WTC11 (cell line): ENCODE data around the gene NAAA. TPM values are rescaled to one million over a fixed set of nuclear protein-coding genes. Genes with fewer than 3 reads are reported as not detected.

Source experiments
- ATAC-seq: fragments of 200-7000 bp; cut with Tn5 transposase; 2 replicates; pipeline ENCODE4 v1.10.0; 2021; ENCODE audit warnings: mild to moderate bottlenecking, moderate library complexity
- CTCF ChIA-PET: fragments of 300-600 bp; sonication (Branson Sonifier 250); formaldehyde crosslinking; loops from one replicate; lab custom pipeline; 2021; ENCODE audit warnings: antibody characterized with exemption; lab: Charles Lee
- POLR2A ChIA-PET: fragments of 350-600 bp; sonication (Branson Sonifier 250); formaldehyde crosslinking; loops from one replicate; lab custom pipeline; 2021; ENCODE audit warnings: antibody characterized with exemption; lab: Charles Lee
- DNase-seq: peaks from one replicate; pipeline ENCODE4 v3.0.0; 2021; ENCODE audit warnings: low spot score
- H3K27ac Mint-ChIP-seq: 2 replicates; pipeline ENCODE4 v1.8.0; 2021; ENCODE audit warnings: mixed read lengths
- H3K27me3 Mint-ChIP-seq: 2 replicates; pipeline ENCODE4 v1.8.0; 2021; ENCODE audit warnings: low read depth, mild to moderate bottlenecking, moderate library complexity, mixed read lengths
- H3K36me3 Mint-ChIP-seq: 2 replicates; pipeline ENCODE4 v1.8.0; 2021; ENCODE audit warnings: mixed read lengths
- H3K4me1 Mint-ChIP-seq: 2 replicates; pipeline ENCODE4 v1.8.0; 2022; ENCODE audit warnings: mixed read lengths
- H3K4me3 Mint-ChIP-seq: 2 replicates; pipeline ENCODE4 v1.8.0; 2021; ENCODE audit warnings: mild to moderate bottlenecking, moderate library complexity, mixed read lengths
- H3K9me3 Mint-ChIP-seq: 2 replicates; pipeline ENCODE4 v1.8.0; 2021; ENCODE audit warnings: mixed read lengths
- ATF1 ChIP-seq: sonication (generic); formaldehyde crosslinking; IDR thresholded peaks from 2 replicates; pipeline ENCODE4 v1.8.1; 2023; ENCODE audit warnings: mild to moderate bottlenecking, moderate library complexity, missing genetic modification reagents
- ELF4 ChIP-seq: sonication (generic); formaldehyde crosslinking; IDR thresholded peaks from 2 replicates; pipeline ENCODE4 v1.8.1; 2022; ENCODE audit warnings: low read depth, mild to moderate bottlenecking, moderate library complexity, missing genetic modification reagents
- FOXJ3 ChIP-seq: sonication (generic); formaldehyde crosslinking; IDR thresholded peaks from 2 replicates; pipeline ENCODE4 v1.9.0; 2021; ENCODE audit warnings: missing genetic modification reagents, mild to moderate bottlenecking, borderline replicate concordance
- IRF2 ChIP-seq: sonication (generic); formaldehyde crosslinking; IDR thresholded peaks from 2 replicates; pipeline ENCODE4 v1.8.0; 2022; ENCODE audit warnings: low read depth, missing genetic modification reagents, borderline replicate concordance
- KAT7 ChIP-seq: sonication (generic); formaldehyde crosslinking; IDR thresholded peaks from 2 replicates; pipeline ENCODE4 v1.8.1; 2023; ENCODE audit warnings: missing genetic modification reagents, mild to moderate bottlenecking, borderline replicate concordance
- NR1H2 ChIP-seq: sonication (generic); formaldehyde crosslinking; IDR thresholded peaks from 2 replicates; pipeline ENCODE4 v1.9.0; 2021; ENCODE audit warnings: mild to moderate bottlenecking, moderate library complexity, missing genetic modification reagents
- SOX15 ChIP-seq: fragments of 250-450 bp; sonication (Bioruptor Pico); IDR thresholded peaks from 2 replicates; pipeline ENCODE4 v1.9.0; 2021; ENCODE audit warnings: mild to moderate bottlenecking
- TP53 ChIP-seq: sonication (generic); formaldehyde crosslinking; IDR thresholded peaks from 2 replicates; pipeline ENCODE4 v1.8.1; 2023; ENCODE audit warnings: mild to moderate bottlenecking, missing genetic modification reagents
- ZNF121 ChIP-seq: sonication (generic); formaldehyde crosslinking; IDR thresholded peaks from 2 replicates; pipeline ENCODE4 v1.8.0; 2023; ENCODE audit warnings: missing genetic modification reagents
- ZNF317 ChIP-seq: sonication (generic); formaldehyde crosslinking; IDR thresholded peaks from 2 replicates; pipeline ENCODE4 v1.8.1; 2023; ENCODE audit warnings: low read depth, mild to moderate bottlenecking, moderate library complexity, missing genetic modification reagents, borderline replicate concordance
- total RNA-seq: library from RNA; stranded (reverse); gene quantifications from 3 replicates; pipeline ENCODE4 v1.2.3, GENCODE V29; 2021
- TF ChIP-seq, protein P1 (sequence below): fragments of 250-450 bp; sonication (Bioruptor Pico); IDR thresholded peaks from 2 replicates; pipeline ENCODE4 v1.9.0; 2021; ENCODE audit warnings: mild to moderate bottlenecking, borderline replicate concordance
- TF ChIP-seq, protein P2 (sequence below): fragments of 200-600 bp; IDR thresholded peaks from 2 replicates; pipeline ENCODE4 v1.8.0; 2022; ENCODE audit warnings: antibody characterized with exemption
- TF ChIP-seq, protein P3 (sequence below): sonication (generic); formaldehyde crosslinking; IDR thresholded peaks from 2 replicates; pipeline ENCODE4 v1.8.1; 2023; ENCODE audit warnings: mild to moderate bottlenecking, missing genetic modification reagents, moderate library complexity
- TF ChIP-seq, protein P4 (sequence below): sonication (generic); formaldehyde crosslinking; IDR thresholded peaks from 2 replicates; pipeline ENCODE4 v1.8.0; 2022; ENCODE audit warnings: mild to moderate bottlenecking, missing genetic modification reagents
- TF ChIP-seq, protein P5 (sequence below): sonication (generic); formaldehyde crosslinking; IDR thresholded peaks from 2 replicates; pipeline ENCODE4 v1.8.0; 2022; ENCODE audit warnings: mild to moderate bottlenecking, missing genetic modification reagents
- TF ChIP-seq, protein P6 (sequence below): sonication (generic); formaldehyde crosslinking; IDR thresholded peaks from 2 replicates; pipeline ENCODE4 v1.8.1; 2022; ENCODE audit warnings: low read depth, missing genetic modification reagents, borderline replicate concordance

Gene NAAA
- total RNA-seq, 1 experiment from 2014 or later, result 7.1 TPM

DNA sequence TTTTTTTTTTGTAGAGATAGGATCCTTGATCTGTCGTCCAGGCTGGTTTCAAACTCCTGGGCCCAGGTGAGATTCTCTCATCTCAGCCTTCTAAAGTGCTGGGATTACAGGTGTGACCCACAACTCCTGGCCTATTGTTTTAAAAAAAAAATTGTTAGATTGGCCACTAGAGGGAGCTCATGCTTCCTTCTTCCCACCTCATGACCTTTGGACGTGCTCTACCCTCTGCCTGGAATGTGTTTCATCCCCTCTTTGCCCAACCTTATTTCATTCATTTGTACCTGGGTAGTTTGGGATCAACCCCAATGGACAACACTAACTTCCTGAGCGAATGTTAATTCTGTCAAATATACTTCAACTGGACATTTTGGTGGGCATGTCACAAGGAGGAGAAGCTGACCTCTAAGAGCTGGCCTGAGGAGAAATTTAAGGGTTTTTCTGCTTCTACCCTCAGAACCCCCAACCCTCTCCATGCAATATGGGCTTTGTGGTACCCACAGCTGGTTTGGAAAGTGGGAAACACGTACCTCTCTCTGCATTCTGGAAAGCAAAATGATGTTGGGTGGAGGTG is 45.0 kb downstream of the NAAA start:
- Mint-ChIP-seq H3K27me3 (peaks cover 3% of the 10 kb centered on the region), H3K27ac (no peak overlapping the region), H3K4me1 (no peaks in the 10 kb centered on the region), H3K4me3 (no peak overlapping the region), H3K9me3 (peaks cover 30% of the 10 kb centered on the region), H3K36me3 (peaks cover 16% of the 10 kb centered on the region)
- ATAC-seq (peak; percentile 85), DNase-seq (no peak)
- POLR2A ChIA-PET, result interaction anchor here (0.6 kb wide), 1 partner anchor 12 kb away, joined by 4 read pairs; no protein-coding TSS in a partner anchor
- CTCF ChIA-PET, result interaction anchor here (0.6 to 3.4 kb wide), 38 partner anchors 9 to 411 kb away, joined by 3 to 54 read pairs (median 5); partner anchors contain the start of genes CXCL11, NAAA and STBD1
- TF ChIP-seq, protein P1, sequence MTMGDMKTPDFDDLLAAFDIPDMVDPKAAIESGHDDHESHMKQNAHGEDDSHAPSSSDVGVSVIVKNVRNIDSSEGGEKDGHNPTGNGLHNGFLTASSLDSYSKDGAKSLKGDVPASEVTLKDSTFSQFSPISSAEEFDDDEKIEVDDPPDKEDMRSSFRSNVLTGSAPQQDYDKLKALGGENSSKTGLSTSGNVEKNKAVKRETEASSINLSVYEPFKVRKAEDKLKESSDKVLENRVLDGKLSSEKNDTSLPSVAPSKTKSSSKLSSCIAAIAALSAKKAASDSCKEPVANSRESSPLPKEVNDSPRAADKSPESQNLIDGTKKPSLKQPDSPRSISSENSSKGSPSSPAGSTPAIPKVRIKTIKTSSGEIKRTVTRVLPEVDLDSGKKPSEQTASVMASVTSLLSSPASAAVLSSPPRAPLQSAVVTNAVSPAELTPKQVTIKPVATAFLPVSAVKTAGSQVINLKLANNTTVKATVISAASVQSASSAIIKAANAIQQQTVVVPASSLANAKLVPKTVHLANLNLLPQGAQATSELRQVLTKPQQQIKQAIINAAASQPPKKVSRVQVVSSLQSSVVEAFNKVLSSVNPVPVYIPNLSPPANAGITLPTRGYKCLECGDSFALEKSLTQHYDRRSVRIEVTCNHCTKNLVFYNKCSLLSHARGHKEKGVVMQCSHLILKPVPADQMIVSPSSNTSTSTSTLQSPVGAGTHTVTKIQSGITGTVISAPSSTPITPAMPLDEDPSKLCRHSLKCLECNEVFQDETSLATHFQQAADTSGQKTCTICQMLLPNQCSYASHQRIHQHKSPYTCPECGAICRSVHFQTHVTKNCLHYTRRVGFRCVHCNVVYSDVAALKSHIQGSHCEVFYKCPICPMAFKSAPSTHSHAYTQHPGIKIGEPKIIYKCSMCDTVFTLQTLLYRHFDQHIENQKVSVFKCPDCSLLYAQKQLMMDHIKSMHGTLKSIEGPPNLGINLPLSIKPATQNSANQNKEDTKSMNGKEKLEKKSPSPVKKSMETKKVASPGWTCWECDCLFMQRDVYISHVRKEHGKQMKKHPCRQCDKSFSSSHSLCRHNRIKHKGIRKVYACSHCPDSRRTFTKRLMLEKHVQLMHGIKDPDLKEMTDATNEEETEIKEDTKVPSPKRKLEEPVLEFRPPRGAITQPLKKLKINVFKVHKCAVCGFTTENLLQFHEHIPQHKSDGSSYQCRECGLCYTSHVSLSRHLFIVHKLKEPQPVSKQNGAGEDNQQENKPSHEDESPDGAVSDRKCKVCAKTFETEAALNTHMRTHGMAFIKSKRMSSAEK (CRISPR knock-in tag), result no peak
- TF ChIP-seq, protein P2, sequence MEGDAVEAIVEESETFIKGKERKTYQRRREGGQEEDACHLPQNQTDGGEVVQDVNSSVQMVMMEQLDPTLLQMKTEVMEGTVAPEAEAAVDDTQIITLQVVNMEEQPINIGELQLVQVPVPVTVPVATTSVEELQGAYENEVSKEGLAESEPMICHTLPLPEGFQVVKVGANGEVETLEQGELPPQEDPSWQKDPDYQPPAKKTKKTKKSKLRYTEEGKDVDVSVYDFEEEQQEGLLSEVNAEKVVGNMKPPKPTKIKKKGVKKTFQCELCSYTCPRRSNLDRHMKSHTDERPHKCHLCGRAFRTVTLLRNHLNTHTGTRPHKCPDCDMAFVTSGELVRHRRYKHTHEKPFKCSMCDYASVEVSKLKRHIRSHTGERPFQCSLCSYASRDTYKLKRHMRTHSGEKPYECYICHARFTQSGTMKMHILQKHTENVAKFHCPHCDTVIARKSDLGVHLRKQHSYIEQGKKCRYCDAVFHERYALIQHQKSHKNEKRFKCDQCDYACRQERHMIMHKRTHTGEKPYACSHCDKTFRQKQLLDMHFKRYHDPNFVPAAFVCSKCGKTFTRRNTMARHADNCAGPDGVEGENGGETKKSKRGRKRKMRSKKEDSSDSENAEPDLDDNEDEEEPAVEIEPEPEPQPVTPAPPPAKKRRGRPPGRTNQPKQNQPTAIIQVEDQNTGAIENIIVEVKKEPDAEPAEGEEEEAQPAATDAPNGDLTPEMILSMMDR, result peak; percentile 73

DNA sequence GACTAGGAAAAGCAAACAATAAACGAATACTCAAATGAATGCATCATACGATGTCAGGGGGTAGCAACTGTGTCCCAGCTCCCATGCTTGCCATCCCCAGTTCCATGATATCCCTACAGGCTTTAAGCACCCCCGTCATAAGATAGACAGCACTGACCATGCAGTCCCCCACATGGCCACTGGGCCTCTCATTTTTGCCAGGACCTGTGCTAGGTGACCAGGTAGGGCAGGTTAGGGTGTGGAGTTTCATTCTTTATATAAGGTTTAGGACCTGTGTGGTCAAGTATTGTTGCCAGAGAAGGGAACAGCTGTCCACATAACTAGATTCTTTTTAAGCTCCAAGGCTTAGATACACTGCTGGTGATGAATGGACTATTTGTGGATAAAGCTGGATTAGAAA is 48.3 kb downstream of the NAAA start:
- H3K9me3 Mint-ChIP-seq, result peaks cover 11% of the 10 kb centered on the region
- no peaks in the 10 kb centered on the region for H3K27me3 Mint-ChIP-seq
- ChIA-PET POLR2A (no interaction called here), CTCF (interaction anchor here (1.0 to 1.3 kb wide), 2 partner anchors 22 to 24 kb away, joined by 3 to 4 read pairs; no protein-coding TSS in a partner anchor)
- peak; percentile 92 for ATAC-seq
- DNase-seq, result peak; percentile 50
- H3K27ac Mint-ChIP-seq, result no peak overlapping the region
- H3K4me3 Mint-ChIP-seq, result no peak overlapping the region
- TF ChIP-seq TP53 (CRISPR knock-in tag) (no peak), SOX15 (no peak), NR1H2 (CRISPR knock-in tag) (no peak), ZNF121 (CRISPR knock-in tag) (no peak), ZNF317 (CRISPR knock-in tag) (no peak)
- H3K36me3 Mint-ChIP-seq, result peaks cover 5% of the 10 kb centered on the region
- no peaks in the 10 kb centered on the region for H3K4me1 Mint-ChIP-seq

DNA sequence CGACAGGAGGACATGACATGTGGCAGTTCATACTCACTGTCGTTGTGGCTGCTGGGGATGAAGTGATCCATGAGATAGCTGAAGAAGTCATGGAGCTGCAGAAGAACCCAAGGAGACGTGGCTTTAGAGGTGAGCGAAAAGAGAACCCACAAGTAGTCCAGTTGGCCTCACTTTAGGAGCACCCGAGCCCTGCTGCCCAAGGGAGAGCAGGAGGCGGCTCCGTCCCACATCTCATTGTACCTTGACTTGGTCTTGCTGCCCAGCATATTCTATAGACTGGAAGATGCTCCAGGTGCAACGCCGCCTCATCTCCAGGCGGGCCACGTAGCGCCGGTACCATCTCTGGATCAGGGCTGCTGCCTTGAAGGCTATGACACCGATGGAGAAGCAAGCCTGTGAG is 49.2 kb downstream of the NAAA start:
- Mint-ChIP-seq H3K27ac (no peak overlapping the region), H3K9me3 (peaks cover 3% of the 10 kb centered on the region), H3K27me3 (no peaks in the 10 kb centered on the region), H3K4me3 (no peak overlapping the region), H3K4me1 (no peaks in the 10 kb centered on the region), H3K36me3 (no peaks in the 10 kb centered on the region)
- no peak for DNase-seq
- TF ChIP-seq ELF4 (CRISPR knock-in tag), result no peak
- no peak for TF ChIP-seq KAT7 (CRISPR knock-in tag)
- TF ChIP-seq, protein P3, sequence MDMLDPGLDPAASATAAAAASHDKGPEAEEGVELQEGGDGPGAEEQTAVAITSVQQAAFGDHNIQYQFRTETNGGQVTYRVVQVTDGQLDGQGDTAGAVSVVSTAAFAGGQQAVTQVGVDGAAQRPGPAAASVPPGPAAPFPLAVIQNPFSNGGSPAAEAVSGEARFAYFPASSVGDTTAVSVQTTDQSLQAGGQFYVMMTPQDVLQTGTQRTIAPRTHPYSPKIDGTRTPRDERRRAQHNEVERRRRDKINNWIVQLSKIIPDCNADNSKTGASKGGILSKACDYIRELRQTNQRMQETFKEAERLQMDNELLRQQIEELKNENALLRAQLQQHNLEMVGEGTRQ, result no peak
- TF ChIP-seq TP53 (CRISPR knock-in tag), result no peak
- TF ChIP-seq, protein P4, sequence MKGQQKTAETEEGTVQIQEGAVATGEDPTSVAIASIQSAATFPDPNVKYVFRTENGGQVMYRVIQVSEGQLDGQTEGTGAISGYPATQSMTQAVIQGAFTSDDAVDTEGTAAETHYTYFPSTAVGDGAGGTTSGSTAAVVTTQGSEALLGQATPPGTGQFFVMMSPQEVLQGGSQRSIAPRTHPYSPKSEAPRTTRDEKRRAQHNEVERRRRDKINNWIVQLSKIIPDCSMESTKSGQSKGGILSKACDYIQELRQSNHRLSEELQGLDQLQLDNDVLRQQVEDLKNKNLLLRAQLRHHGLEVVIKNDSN (CRISPR knock-in tag), result no peak
- no peak for TF ChIP-seq FOXJ3 (CRISPR knock-in tag)
- no peak for TF ChIP-seq IRF2 (CRISPR knock-in tag)
- TF ChIP-seq, protein P5, sequence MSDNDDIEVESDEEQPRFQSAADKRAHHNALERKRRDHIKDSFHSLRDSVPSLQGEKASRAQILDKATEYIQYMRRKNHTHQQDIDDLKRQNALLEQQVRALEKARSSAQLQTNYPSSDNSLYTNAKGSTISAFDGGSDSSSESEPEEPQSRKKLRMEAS, result no peak
- TF ChIP-seq, protein P6, sequence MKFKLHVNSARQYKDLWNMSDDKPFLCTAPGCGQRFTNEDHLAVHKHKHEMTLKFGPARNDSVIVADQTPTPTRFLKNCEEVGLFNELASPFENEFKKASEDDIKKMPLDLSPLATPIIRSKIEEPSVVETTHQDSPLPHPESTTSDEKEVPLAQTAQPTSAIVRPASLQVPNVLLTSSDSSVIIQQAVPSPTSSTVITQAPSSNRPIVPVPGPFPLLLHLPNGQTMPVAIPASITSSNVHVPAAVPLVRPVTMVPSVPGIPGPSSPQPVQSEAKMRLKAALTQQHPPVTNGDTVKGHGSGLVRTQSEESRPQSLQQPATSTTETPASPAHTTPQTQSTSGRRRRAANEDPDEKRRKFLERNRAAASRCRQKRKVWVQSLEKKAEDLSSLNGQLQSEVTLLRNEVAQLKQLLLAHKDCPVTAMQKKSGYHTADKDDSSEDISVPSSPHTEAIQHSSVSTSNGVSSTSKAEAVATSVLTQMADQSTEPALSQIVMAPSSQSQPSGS (CRISPR knock-in tag), result no peak
- no peak for TF ChIP-seq ATF1
- POLR2A ChIA-PET, result no interaction called here
- ATAC-seq, result no peak
- CTCF ChIA-PET, result interaction anchor here (1.0 kb wide), 1 partner anchor 23 kb away, joined by 4 read pairs; no protein-coding TSS in a partner anchor
